GOT3 (cell line): Measurements from ENCODE around the gene TMEM52.

Experiments
- DNase-seq: peaks from one replicate; lab custom pipeline; 2025; ENCODE audit warnings: mixed read lengths; lab: John Stamatoyannopoulos, UW

TMEM52 gene

DNA sequence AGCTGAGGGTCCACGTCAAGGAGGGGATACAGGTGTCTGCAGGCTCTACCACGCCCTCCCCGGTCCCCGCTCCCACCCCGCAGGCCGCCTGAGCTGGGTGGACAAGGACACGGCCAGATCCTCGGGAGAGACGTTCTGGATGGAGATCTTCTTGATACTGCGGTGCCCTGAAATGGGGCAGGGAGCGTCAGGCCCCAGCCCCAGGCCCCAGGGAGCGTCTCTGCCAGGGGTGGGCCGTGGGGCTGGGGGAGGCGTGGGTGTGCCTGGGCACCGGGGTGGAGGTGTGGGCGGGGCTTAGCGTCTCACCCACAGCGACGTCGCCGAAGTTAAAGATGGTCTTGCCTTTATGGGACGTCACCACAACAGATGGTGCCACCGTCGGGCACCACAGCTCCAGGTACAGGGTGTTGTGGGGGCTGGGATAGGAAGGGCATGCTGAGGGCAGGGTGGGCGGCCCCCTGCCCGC is 7.3 kb upstream of the TMEM52 start:
- DNase-seq: no peak

DNA sequence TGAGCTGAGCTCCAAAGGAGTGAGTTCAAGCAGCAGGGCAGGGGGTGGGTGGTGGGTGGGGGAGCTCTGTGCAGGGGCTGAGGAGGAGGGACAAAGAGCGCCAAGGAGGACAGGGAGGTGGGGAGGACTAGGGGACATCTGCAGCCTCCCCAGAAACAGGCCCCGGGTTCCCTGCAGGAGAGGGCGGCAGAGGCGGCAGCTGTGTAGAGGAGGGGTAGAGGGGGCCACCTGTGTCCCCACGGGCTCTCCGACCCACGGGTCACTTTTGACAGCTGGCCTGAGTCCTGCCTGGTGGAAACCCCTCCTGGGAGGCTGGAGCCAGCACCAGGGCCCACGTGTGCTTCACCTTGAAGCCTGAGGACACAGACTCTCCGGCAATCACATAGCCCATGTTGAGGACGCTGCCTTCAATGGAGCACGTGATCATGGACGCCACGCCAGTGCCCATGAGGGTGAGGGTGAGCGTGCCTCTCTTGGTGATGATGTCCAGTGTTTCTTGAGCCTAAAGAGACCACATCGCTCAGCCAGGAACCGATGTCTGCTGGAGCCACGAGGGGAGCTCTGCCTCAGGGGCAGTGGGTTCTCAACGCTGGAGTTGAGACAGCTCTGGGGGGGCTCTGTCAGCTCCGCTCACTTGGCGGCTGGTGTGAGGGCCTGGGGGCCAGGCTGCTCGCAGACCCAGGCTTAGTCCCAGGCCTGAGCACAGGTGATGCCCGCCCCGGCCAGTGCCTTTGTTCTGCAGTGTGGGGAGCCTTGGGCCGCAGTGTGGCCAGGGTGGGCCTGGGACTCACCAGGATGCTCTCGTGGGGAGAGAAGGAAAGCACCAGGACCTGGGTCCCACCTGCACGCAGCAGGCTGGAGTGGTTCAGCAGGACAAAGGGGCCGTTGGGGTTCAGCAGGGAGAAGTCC is 6.6 kb upstream of the TMEM52 start:
- no peak for DNase-seq

DNA sequence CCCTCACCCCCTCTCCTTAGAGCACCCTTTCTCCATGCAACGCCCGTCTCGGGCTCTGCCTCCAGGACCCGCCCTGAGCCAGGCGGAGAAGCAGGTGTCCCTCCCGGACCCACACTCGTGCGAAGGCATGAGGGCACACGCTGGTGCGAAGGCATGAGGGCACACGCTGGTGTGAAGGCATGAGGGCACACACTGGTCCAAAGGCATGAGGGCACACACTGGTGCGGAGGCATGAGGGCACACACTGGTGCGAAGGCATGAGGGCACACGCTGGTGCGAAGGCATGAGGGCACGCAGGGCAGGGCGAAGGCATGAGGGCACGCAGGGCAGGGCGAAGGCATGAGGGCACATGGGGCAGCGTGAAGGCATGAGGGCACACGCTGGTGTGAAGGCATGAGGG is 5.8 kb upstream of the TMEM52 start:
- no peak for DNase-seq

DNA sequence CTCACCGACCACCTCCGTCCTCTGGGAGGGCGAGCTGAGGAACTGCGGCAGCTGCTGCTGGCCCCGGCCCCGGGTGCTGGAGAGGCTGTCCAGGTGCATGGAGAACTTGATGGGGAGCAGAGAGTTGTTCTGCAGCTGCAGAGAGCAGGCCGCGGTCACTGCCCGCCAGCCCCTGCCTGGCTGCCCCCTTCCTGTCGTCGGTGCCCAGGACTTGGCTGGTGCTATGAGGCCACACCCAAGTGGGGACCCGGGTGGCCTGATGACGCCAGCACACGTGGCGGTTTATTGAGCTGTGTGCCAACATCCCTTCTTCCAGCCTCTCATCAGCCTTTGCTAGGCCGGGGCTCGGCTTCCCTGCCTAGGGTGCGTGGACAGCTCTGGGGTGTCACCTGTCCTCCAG is 5.3 kb upstream of the TMEM52 start:
- no peak for DNase-seq

- no peak for DNase-seq
Measured at GRCh38 chr1:1922956-1923833, 4.1 kb upstream of the TMEM52 start.

DNA sequence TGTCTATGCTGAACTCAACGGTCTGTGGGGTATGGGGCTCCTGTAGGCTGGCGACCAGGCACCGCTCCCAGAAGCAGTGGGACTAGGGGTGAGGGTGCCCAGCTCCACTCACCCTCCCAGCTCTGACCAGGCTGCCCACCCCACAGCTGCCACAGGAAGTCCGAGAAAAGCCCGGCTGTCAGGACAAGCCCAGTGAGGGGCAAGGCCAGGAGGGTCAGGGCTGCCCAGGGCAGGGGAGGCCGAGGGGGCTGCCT is 3.5 kb upstream of the TMEM52 start:
- no peak for DNase-seq

DNA sequence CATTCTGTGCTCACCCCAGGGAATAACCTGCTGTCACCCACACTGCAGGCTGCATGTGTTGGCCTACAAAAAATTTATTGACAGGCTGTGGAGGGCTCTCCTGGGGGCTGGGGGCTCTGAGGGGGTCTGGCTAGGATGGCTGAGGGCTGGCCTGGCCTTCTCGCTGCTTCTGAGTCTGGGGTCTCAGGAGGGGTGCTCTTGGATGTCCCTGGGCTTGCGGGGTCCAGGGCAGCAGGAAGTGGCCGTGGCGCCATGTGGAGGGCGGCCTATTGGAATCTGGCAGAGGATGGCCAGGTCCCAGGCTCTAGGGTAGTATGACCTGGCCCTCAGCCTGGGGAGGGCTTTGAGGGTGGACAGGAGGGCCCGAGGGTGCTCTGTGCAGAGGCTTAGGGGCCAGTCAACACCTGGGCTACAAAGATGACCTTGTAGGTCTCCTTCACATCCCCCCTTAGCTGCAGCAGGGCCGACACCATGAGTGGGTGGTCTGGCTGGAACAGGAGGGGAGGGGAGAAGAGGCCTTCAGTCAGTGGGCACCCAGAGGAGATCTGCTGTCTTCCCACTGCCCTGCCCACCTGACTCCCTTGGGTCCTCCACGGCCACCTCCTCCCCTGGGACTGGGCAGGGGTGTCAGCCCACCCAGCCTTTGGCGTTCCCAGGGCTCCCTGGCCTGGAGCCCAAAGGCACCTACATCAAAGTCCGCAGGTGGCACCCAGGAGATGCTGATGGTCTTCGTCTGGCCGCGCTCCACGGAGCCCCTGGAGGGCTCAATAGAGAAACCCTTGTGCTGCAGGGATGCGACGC is 3.0 kb upstream of the TMEM52 start:
- DNase-seq: no peak

GRCh38 chr1:1921459-1921862 is 2.4 kb upstream of the TMEM52 start:
- DNase-seq: no peak

GRCh38 chr1:1920608-1921458 is 1.8 kb upstream of the TMEM52 start:
- no peak for DNase-seq

GRCh38 chr1:1920057-1920607 is 1.1 kb upstream of the TMEM52 start:
- DNase-seq: no peak

GRCh38 chr1:1919304-1920056 is 401 bp upstream of the TMEM52 start:
- peak; percentile 29 for DNase-seq

GRCh38 chr1:1917995-1918900 is 831 bp downstream of the TMEM52 start:
- no peak for DNase-seq

DNA sequence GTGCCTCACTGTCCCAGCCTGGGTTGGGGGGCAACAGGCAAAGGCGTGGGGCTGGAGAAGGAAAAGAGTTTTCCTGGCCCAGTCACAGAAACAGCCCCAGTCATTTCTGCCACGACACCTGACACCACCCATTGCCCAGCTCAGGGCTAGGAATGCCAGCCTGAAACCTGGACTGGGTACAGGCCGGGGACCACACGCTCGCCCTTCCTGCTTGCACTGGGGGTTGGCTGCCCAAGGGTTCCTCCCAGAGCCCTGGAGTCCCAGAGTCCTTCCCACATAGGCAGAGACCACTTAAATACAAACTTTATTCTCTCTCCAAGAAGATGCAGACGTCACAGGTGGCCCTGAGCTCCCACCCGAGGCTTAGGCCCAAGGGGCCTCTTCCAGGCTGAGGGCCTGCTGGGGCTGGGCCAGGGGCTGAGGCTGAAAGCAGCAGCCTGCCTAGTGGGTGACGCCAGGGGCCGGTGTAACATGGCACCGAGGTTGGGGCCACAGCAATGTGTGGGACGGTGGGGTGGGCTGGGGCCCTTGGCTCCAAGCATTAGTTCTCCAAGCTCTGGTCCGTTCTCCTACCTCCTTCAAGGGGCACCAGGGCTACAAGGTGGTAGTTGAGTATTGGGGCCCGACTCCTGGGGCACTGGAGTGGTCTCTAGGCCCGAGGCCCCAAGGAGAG is 1.6 kb downstream of the TMEM52 start:
- DNase-seq: no peak

DNA sequence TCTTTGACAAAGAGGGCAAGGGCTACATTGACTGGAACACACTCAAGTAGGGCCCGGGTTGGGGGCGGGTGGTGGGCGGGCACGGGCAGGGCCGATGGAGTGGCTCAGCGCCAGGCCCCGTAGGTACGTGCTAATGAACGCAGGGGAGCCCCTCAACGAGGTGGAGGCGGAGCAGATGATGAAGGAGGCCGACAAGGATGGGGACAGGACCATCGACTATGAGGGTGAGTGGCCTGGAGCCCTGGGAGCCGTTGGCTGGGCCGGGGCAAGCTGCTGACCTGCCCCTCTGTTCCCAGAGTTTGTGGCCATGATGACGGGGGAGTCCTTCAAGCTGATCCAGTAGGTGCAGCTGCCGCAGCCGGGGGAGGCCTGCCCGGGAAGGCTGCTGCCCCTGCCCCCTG is 2.2 kb downstream of the TMEM52 start:
- DNase-seq: no peak

GRCh38 chr1:1915911-1916840 is 2.9 kb downstream of the TMEM52 start:
- DNase-seq: no peak

DNA sequence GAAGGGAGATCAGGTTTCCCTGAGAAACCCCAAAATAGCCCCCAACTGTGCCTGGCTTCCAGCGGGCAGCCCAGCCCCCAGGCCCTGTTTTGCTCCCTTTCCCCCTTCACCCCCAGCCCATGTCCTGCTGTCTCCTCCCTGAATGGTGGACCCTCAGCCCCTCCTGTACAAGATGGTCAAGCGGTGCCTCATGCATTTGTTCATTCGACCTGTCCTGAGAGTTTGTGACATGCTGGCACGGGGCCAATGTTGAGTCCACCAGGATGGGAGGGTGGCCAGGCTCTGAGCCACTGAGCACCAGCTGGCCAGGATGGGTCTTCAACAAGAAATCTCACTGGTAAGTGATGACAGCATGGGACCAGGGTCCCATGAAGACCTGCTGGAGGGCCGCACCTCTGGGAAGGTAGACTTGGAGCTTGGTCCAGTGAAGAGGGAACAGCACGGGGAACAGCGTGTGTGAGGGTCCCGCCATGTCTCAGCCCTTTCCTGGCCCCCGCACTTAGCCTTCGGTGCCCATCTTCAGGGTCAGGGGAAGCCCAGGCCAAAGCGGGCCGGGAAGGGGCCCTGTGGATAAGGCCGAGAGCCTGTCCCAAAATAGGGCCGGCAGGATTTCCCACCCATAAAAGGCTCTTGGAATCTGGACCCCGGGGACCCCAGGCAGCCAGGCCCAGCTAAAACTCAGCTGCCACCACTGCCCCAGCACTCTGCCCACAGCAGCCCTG is 3.9 kb downstream of the TMEM52 start, which contains the start of gene CALML6:
CALML6 (plus strand) TSS at position 290 of the 722 bp plus-strand sequence; CDS start at position 311, 21 bp downstream.
- no peak for DNase-seq
